Upper lobe of left lung (tissue), 6 donors: ENCODE data around the gene CYP24A1. TPM values are rescaled to one million over a fixed set of nuclear protein-coding genes. Genes with fewer than 3 reads are reported as not detected.
A peak's percentile ranks its signal among the peaks of the same experiment; 100 is the strongest.

Experiments
- ATAC-seq, 2 donors: fragments of 200-7000 bp; cut with Tn5 transposase; one replicate each; pipeline ENCODE4 v1.9.1; 2022; ENCODE audit warnings: mild to moderate bottlenecking in 2 of 2, moderate library complexity in 2 of 2; ENCODE audit not compliant: low FRiP score in 2 of 2
- DNase-seq, 2 donors: peaks; one replicate each; pipeline ENCODE4 v3.0.0-alpha.2; 2019 to 2020
- H3K27ac ChIP-seq, 4 donors: fragments of 200-600 bp; sonication (generic); one replicate each; pipeline ENCODE4 v1.5.1; 2016 to 2019
- H3K27me3 ChIP-seq, 4 donors: fragments of 200-600 bp; sonication (generic); one replicate each; pipeline ENCODE4 v1.5.1; 2017 to 2019
- H3K36me3 ChIP-seq, 4 donors: fragments of 200-600 bp; sonication (generic); one replicate each; pipeline ENCODE4 v1.5.1; 2016 to 2019
- H3K4me1 ChIP-seq, 4 donors: fragments of 200-600 bp; sonication (generic); one replicate each; pipeline ENCODE4 v1.5.1; 2018 to 2019
- H3K4me3 ChIP-seq, 4 donors: fragments of 200-600 bp; sonication (generic); one replicate each; pipeline ENCODE4 v1.5.1; 2017 to 2019; ENCODE audit warnings: mild to moderate bottlenecking in 2 of 4, moderate library complexity in 1 of 4
- H3K9me3 ChIP-seq, 4 donors: fragments of 200-600 bp; sonication (generic); one replicate each; pipeline ENCODE4 v1.5.1; 2018 to 2019
- CTCF ChIP-seq, 6 experiments: fragments of 450-650 bp in 4 of 6; fragments of 200-600 bp in 2 of 6; sonication (generic) in 2 of 6; IDR thresholded peaks; one replicate each; pipeline ENCODE4 v1.5.1; 2016 to 2019; ENCODE audit warnings: antibody characterized with exemption in 6 of 6
- EP300 ChIP-seq, 4 donors: sonication (generic); formaldehyde crosslinking; IDR thresholded peaks; one replicate each; pipeline ENCODE4 v1.5.1; 2017; ENCODE audit warnings: antibody characterized with exemption in 4 of 4, control low read depth in 2 of 4
- POLR2A ChIP-seq, 4 donors: fragments of 450-650 bp; IDR thresholded peaks; one replicate each; pipeline ENCODE4 v1.5.1; 2016 to 2017; ENCODE audit warnings: antibody characterized with exemption in 4 of 4, mild to moderate bottlenecking in 2 of 4
- POLR2AphosphoS5 ChIP-seq, 2 donors: sonication (generic); formaldehyde crosslinking; IDR thresholded peaks; one replicate each; pipeline ENCODE4 v1.5.1; 2017; ENCODE audit warnings: antibody characterized with exemption in 2 of 2
- WGBS, 2 donors: methylation state at CpG; one replicate each; pipeline ENCODE4 v1.1.5; 2017 to 2018; 5-methylcytosine and 5-hydroxymethylcytosine counted together
- total RNA-seq, 6 donors: library from RNA; depleted of rRNA in 4 of 6; stranded (reverse); fragments of >200 nt in 4 of 6; gene quantifications; one replicate each; pipeline versions ENCODE4 v1.1.0 to v1.2.1, GENCODE V29; 2016 to 2021
- donor health status: DM: no; HTN: no; CAD: no; lungs with moderate emphysema.
- donor health status: DM: no; HTN: yes; CAD: no; lungs with severe emphysema.

The CYP24A1 gene
- total RNA-seq, 6 donors from 2014 or later: 0.13 to 31.0 (median 0.61) TPM; not detected in 1

DNA sequence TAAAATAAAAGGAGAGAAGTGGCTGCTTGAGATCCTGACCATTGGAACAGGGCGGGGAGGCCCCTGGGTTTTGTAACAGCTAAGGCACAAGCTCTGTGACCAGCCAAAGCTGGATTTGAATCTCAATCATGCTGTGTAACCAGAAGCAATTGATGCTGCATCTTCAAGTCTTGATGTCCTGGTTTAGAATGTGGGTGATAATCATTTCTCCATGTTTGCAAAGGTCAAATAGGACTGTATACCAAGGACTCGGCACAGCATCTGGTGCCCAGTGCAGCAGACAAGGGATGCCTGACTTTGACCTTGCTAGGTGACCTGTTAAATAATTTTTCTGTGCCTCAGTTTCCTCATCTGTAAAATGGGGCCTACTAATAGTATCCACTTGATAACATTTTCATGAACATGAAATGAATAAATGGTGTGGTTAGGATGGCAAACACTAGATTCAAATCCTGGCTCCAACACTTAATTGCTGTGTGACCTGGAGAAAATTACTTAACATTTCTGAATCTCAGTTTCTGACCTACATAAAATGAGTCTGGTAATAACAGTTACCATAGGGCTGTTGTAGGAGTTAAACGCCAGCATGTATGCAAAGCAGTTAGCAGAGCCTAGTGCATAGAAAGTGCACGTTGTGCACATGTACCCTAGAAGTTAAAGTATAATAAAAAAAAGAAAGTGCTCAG is 57.1 kb downstream of the CYP24A1 start:
- TF ChIP-seq CTCF (IDR thresholded peaks at IDR 0.05) (no peak), POLR2A (IDR thresholded peaks at IDR 0.05) (no peak), EP300 (IDR thresholded peaks at IDR 0.05) (no peak), POLR2AphosphoS5 (IDR thresholded peaks at IDR 0.05) (no peak)
- H3K27ac ChIP-seq: peak overlapping the region in 1 of 4 donors; percentile 27
- ATAC-seq: no peak
- no peaks in the 10 kb centered on the region for H3K27me3 ChIP-seq
- no peak overlapping the region for H3K4me3 ChIP-seq
- no peaks in the 10 kb centered on the region for H3K9me3 ChIP-seq
- 90 to 92% methylated on average over 4 of the region's 4 CpGs for WGBS, 2 donors
- H3K36me3 ChIP-seq: no peaks in the 10 kb centered on the region
- peaks cover 3 to 14% (median 10%) of the 10 kb centered on the region in 4 donors for H3K4me1 ChIP-seq
- DNase-seq: no peak

DNA sequence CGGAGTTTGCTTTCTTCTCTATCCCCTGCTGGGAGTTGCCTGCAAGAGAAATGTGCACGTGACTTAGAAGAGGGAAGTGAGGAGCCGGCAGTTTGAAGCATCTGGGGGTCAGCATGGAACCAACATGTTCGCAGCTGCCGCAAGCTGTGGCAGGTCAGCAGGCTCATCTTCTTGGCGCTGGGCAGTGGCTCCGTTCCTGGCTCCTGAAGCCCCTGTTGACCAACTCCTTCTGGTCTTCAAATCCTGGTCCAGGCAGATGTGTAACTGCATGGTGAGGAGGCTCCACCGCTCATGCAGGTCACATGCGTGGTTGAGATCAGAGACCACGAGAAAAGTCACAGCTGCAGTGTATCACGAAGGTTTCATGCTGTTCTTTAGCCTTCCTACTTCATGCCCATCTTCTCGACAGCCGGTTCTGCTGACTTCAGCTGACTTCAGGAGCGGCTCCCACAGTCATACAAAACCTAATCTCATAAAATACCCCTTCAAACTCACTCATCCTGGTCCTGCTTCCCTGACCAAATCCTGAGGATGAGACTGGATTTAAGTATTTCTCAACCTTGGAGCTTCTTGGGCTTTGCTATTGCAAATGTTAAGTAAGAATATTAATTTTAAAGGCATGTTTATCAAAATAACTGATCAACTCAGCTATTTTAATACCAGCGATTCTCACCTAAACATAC is 58.5 kb downstream of the CYP24A1 start:
- 59 to 67% methylated on average over 15 of the region's 15 CpGs for WGBS, 2 donors
- H3K36me3 ChIP-seq: no peaks in the 10 kb centered on the region
- H3K4me3 ChIP-seq: no peak overlapping the region
- no peaks in the 10 kb centered on the region for H3K27me3 ChIP-seq
- DNase-seq: peak; percentile 28 to 46
- H3K27ac ChIP-seq: peak overlapping the region in 3 of 4 donors; percentile 23 to 64 (median 39)
- peaks cover 3 to 14% (median 10%) of the 10 kb centered on the region in 4 donors for H3K4me1 ChIP-seq
- peak; percentile 28 to 51 for ATAC-seq
- TF ChIP-seq CTCF (IDR thresholded peaks at IDR 0.05) (no peak), POLR2AphosphoS5 (IDR thresholded peaks at IDR 0.05) (peak in 1 of 2 donors; percentile 21)
- no peaks in the 10 kb centered on the region for H3K9me3 ChIP-seq

DNA sequence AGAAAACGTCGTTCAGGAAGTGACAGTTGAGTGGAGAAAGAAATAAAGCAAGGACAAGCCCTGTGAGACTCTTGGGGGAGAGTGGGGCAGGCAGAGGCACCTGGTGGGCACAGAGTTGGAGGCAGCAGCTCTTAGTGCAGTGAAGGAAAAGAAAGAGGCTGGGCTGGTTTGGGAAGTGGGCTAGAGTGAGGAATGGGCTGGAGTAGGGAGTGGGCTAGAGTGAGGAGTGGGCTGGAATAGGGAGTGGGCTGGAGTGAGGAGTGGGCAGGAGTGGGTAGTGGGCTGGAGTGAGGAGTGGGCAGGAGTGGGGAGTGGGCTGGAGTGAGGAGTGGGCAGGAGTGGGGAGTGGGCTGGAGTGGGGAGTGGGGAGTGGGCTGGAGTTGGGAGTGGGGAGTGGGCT is 59.7 kb downstream of the CYP24A1 start:
- 58 to 67% methylated on average over 2 of the region's 2 CpGs for WGBS, 2 donors
- TF ChIP-seq POLR2A (IDR thresholded peaks at IDR 0.05) (no peak), CTCF (IDR thresholded peaks at IDR 0.05) (no peak), EP300 (IDR thresholded peaks at IDR 0.05) (no peak), POLR2AphosphoS5 (IDR thresholded peaks at IDR 0.05) (no peak)
- no peaks in the 10 kb centered on the region for H3K9me3 ChIP-seq

GRCh38 chr20:54113566-54113965 is 60.2 kb downstream of the CYP24A1 start:
- no peaks in the 10 kb centered on the region for H3K27me3 ChIP-seq
- peaks cover 3 to 14% (median 10%) of the 10 kb centered on the region in 4 donors for H3K4me1 ChIP-seq
- WGBS, 2 donors: 84 to 92% methylated on average over 2 of the region's 2 CpGs
- H3K36me3 ChIP-seq: no peaks in the 10 kb centered on the region
- no peaks in the 10 kb centered on the region for H3K9me3 ChIP-seq
- DNase-seq (no peak), ATAC-seq (no peak)
- no peak overlapping the region for H3K4me3 ChIP-seq
- no peak overlapping the region for H3K27ac ChIP-seq
- TF ChIP-seq POLR2A (IDR thresholded peaks at IDR 0.05) (no peak), EP300 (IDR thresholded peaks at IDR 0.05) (no peak), CTCF (IDR thresholded peaks at IDR 0.05) (no peak), POLR2AphosphoS5 (IDR thresholded peaks at IDR 0.05) (no peak)

More for the DNA sequence above, 59.7 kb downstream of the CYP24A1 start:
- ATAC-seq (no peak), DNase-seq (no peak)
- H3K27ac ChIP-seq: no peak overlapping the region
- H3K36me3 ChIP-seq: no peaks in the 10 kb centered on the region
- H3K27me3 ChIP-seq: no peaks in the 10 kb centered on the region
- peaks cover 3 to 14% (median 10%) of the 10 kb centered on the region in 4 donors for H3K4me1 ChIP-seq
- H3K4me3 ChIP-seq: no peak overlapping the region
